H9 (cell line): ENCODE measurements around the gene KRCC1. TPM values are rescaled to one million over a fixed set of nuclear protein-coding genes. Genes with fewer than 3 reads are reported as not detected.

Experiments used
- DNase-seq: peaks from one replicate; pipeline ENCODE4 v3.0.0-alpha.2; 2017
- H2AFZ ChIP-seq: one replicate; pipeline ENCODE4 v1.6.1; 2013; ENCODE audit warnings: mild to moderate bottlenecking, low read length, control low read depth, moderate library complexity
- H2AK5ac ChIP-seq: 2 replicates; pipeline ENCODE4 v1.6.1; 2013; ENCODE audit warnings: low read length, control low read depth, mixed read lengths; ENCODE audit not compliant: insufficient read length
- H2BK120ac ChIP-seq: one replicate; pipeline ENCODE4 v1.6.1; 2013; ENCODE audit warnings: low read depth, mild to moderate bottlenecking, low read length, control low read depth, inconsistent platforms; ENCODE audit not compliant: poor library complexity, severe bottlenecking
- H2BK12ac ChIP-seq: 2 replicates; pipeline ENCODE4 v1.6.1; 2013; ENCODE audit warnings: low read length, control low read depth, mixed read lengths, low read depth; ENCODE audit not compliant: insufficient read length
- H2BK15ac ChIP-seq: 2 replicates; pipeline ENCODE4 v1.6.1; 2013; ENCODE audit warnings: low read depth, low read length, control low read depth
- H2BK20ac ChIP-seq: one replicate; pipeline ENCODE4 v1.6.1; 2013; ENCODE audit warnings: low read depth, mild to moderate bottlenecking, low read length, control low read depth, inconsistent platforms; ENCODE audit not compliant: poor library complexity, severe bottlenecking
- H2BK5ac ChIP-seq: 2 replicates; pipeline ENCODE4 v1.6.1; 2013; ENCODE audit warnings: low read length, control low read depth, mixed read lengths; ENCODE audit not compliant: insufficient read length
- H3K14ac ChIP-seq: 2 replicates; pipeline ENCODE4 v1.6.1; 2013; ENCODE audit warnings: low read length, control low read depth; ENCODE audit not compliant: insufficient read depth
- H3K18ac ChIP-seq: 2 replicates; pipeline ENCODE4 v1.6.1; 2013; ENCODE audit warnings: low read depth, mild to moderate bottlenecking, mixed read lengths, low read length, control low read depth; ENCODE audit not compliant: insufficient read length
- H3K23ac ChIP-seq: 2 replicates; pipeline ENCODE4 v1.6.1; 2013; ENCODE audit warnings: low read length, control low read depth, mixed read lengths, low read depth; ENCODE audit not compliant: insufficient read length
- H3K23me2 ChIP-seq: 2 replicates; pipeline ENCODE4 v1.6.1; 2013; ENCODE audit warnings: low read depth, mild to moderate bottlenecking, mixed read lengths, low read length, control low read depth; ENCODE audit not compliant: insufficient read length, poor library complexity, severe bottlenecking
- H3K27ac ChIP-seq: 2 replicates; pipeline ENCODE4 v1.5.1; 2013; ENCODE audit warnings: low read length, control low read depth, mixed read lengths, low read depth; ENCODE audit not compliant: insufficient read length
- H3K27me3 ChIP-seq: 2 replicates; pipeline ENCODE4 v1.6.1; 2013; ENCODE audit warnings: low read length, control low read depth, inconsistent platforms; ENCODE audit not compliant: insufficient read depth
- H3K4ac ChIP-seq: 2 replicates; pipeline ENCODE4 v1.6.1; 2013; ENCODE audit warnings: low read depth, mild to moderate bottlenecking, control low read depth, inconsistent platforms, low read length, moderate library complexity
- H3K4me1 ChIP-seq: 2 replicates; pipeline ENCODE4 v1.6.1; 2013; ENCODE audit warnings: low read length, control low read depth, inconsistent platforms; ENCODE audit not compliant: insufficient read depth
- H3K4me2 ChIP-seq: 2 replicates; pipeline ENCODE4 v1.6.1; 2013; ENCODE audit warnings: low read length, control low read depth, mixed read lengths; ENCODE audit not compliant: insufficient read length, insufficient read depth
- H3K56ac ChIP-seq: 2 replicates; pipeline ENCODE4 v1.6.1; 2013; ENCODE audit warnings: low read depth, mild to moderate bottlenecking, mixed read lengths, low read length, control low read depth; ENCODE audit not compliant: insufficient read length
- H3K79me1 ChIP-seq: 2 replicates; pipeline ENCODE4 v1.6.1; 2013; ENCODE audit warnings: low read depth, mild to moderate bottlenecking, moderate library complexity, low read length, control low read depth, inconsistent platforms; ENCODE audit not compliant: insufficient read depth, poor library complexity, severe bottlenecking
- H3K79me2 ChIP-seq: 2 replicates; pipeline ENCODE4 v1.6.1; 2013; ENCODE audit warnings: low read length, control low read depth, inconsistent platforms; ENCODE audit not compliant: insufficient read depth
- H3K9ac ChIP-seq: 2 replicates; pipeline ENCODE4 v1.6.1; 2013; ENCODE audit warnings: low read length, control low read depth, mixed read lengths; ENCODE audit not compliant: insufficient read length; ENCODE audit errors: extremely low read depth
- H3K9me3 ChIP-seq: one replicate; pipeline ENCODE4 v1.6.1; 2013; ENCODE audit warnings: low read depth, low read length, inconsistent platforms; ENCODE audit not compliant: control insufficient read depth
- H3T11ph ChIP-seq: one replicate; pipeline ENCODE4 v1.6.1; 2013; ENCODE audit warnings: mild to moderate bottlenecking, low read length, control low read depth, inconsistent platforms
- H4K20me1 ChIP-seq: one replicate; pipeline ENCODE4 v1.6.1; 2013; ENCODE audit not compliant: control insufficient read depth, insufficient read length, insufficient read depth
- H4K5ac ChIP-seq: 2 replicates; pipeline ENCODE4 v1.6.1; 2013; ENCODE audit warnings: low read depth, mild to moderate bottlenecking, mixed read lengths, low read length, control low read depth; ENCODE audit not compliant: insufficient read length
- H4K8ac ChIP-seq: replicated peaks from 2 replicates; pipeline ENCODE4 v1.6.1; 2013; ENCODE audit warnings: low read length, control low read depth, mixed read lengths, low read depth; ENCODE audit not compliant: insufficient read length
- H4K91ac ChIP-seq: 2 replicates; pipeline ENCODE4 v1.6.1; 2013; ENCODE audit warnings: low read depth, mild to moderate bottlenecking, moderate library complexity, mixed read lengths, low read length, control low read depth; ENCODE audit not compliant: insufficient read length
- H3K27ac Mint-ChIP-seq, 3 experiments: 2 replicates in 2 of 3; 3 replicates in 1 of 3; pipeline ENCODE4 v1.8.0; 2020 to 2021; ENCODE audit warnings: mixed read lengths in 3 of 3, mild to moderate bottlenecking in 1 of 3, moderate library complexity in 1 of 3
- H3K27me3 Mint-ChIP-seq: 2 replicates; pipeline ENCODE4 v1.8.0; 2021; ENCODE audit warnings: low read depth, mild to moderate bottlenecking, moderate library complexity, mixed read lengths
- H3K36me3 Mint-ChIP-seq, 3 experiments: 2 replicates in 2 of 3; 3 replicates in 1 of 3; pipeline ENCODE4 v1.8.0; 2020 to 2021; ENCODE audit warnings: low read depth in 3 of 3, mixed read lengths in 3 of 3; ENCODE audit not compliant: insufficient read depth in 1 of 3
- H3K4me1 Mint-ChIP-seq, 2 experiments: 2 replicates each; pipeline ENCODE4 v1.8.0; 2020; ENCODE audit warnings: mixed read lengths in 2 of 2
- H3K4me3 Mint-ChIP-seq, 2 experiments: 2 replicates in 1 of 2; 3 replicates in 1 of 2; pipeline ENCODE4 v1.8.0; 2020 to 2021; ENCODE audit warnings: mild to moderate bottlenecking in 2 of 2, mixed read lengths in 2 of 2, moderate library complexity in 1 of 2
- H3K9me3 Mint-ChIP-seq, 2 experiments: 2 replicates in 1 of 2; 3 replicates in 1 of 2; pipeline ENCODE4 v1.8.0; 2020; ENCODE audit warnings: mild to moderate bottlenecking in 2 of 2, mixed read lengths in 2 of 2, moderate library complexity in 1 of 2
- WGBS: extraction: QIAGEN DNeasy Blood & Tissue Kit; methylation state at CpG from one replicate; pipeline ENCODE4 v1.1.7; 2013; ENCODE audit warnings: missing lambda C conversion rate, low lambda C conversion rate, mixed read lengths; ENCODE audit not compliant: insufficient read length; ENCODE audit errors: extremely low coverage; 5-methylcytosine and 5-hydroxymethylcytosine counted together
- total RNA-seq: library from RNA; stranded (reverse); gene quantifications from 2 replicates; pipeline ENCODE4 v1.2.1, GENCODE V29; 2021
- TF ChIP-seq, protein P1 (sequence below): fragments of 200-600 bp; sonication (generic); conservative IDR thresholded peaks from 3 replicates; pipeline ENCODE4 v1.8.0; 2021; ENCODE audit warnings: antibody characterized with exemption, mild to moderate bottlenecking

Gene KRCC1
- total RNA-seq, 1 experiment from 2014 or later = 8.2 TPM

DNA sequence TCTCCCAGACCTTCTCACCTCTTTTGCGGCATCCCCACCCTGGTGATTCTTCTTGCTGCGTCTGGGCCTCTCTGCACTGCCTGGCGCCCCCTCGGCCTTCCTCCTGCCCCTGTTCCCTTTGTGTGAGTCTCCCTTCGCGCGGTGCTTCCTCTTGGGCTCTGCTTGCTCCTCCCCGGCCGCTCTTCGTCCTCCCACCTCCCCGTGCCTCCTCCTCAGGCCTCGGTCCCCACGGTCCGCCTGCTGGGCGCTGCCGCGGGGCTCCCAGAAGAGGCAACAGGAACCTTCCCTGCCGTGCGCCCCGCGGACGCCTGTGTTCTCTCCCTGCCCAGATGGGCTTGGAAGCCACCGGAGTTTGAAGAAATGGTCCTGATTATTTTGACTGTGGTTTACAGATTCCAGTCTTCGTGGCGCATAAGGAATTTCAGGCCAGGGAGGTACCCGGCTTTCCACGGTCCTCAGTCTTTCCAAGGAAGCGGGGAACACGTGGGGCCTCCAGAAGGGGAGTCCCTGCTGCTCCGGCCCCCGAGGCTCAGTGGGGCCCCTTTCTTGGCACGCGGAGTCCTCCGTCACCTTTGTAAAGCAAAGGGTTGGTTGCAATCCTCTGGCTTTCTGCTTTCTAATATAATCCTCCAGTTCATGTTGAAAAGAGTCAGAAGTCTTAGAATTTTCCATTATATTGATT is 52.4 kb downstream of the KRCC1 start:
- peaks cover 21 to 28% of the 10 kb centered on the region in 2 experiments for H3K4me1 Mint-ChIP-seq
- Histone ChIP-seq H4K8ac (no peak overlapping the region), H3K79me1 (no peaks in the 10 kb centered on the region), H3K4me2 (no peak overlapping the region), H3K23me2 (no peaks in the 10 kb centered on the region), H3K79me2 (no peaks in the 10 kb centered on the region), H3K18ac (peak overlapping the region; percentile 39), H2BK12ac (no peak overlapping the region), H3K27ac (no peak overlapping the region), H3K9ac (no peak overlapping the region), H2BK120ac (peak overlapping the region; percentile 74), H3K56ac (no peak overlapping the region), H3K4me1 (no peaks in the 10 kb centered on the region), H4K91ac (no peak overlapping the region), H3K27me3 (no peaks in the 10 kb centered on the region), H2BK15ac (no peak overlapping the region), H3T11ph (no peak overlapping the region), H2BK20ac (no peak overlapping the region), H3K9me3 (no peaks in the 10 kb centered on the region), H2BK5ac (no peak overlapping the region), H3K14ac (peak overlapping the region; percentile 76; the same call in 1 of the 2 replicates), H2AFZ (no peak overlapping the region), H2AK5ac (no peak overlapping the region), H3K4ac (no peak overlapping the region), H4K5ac (no peak overlapping the region), H4K20me1 (no peaks in the 10 kb centered on the region), H3K23ac (no peak overlapping the region)
- no peaks in the 10 kb centered on the region for H3K9me3 Mint-ChIP-seq
- TF ChIP-seq, protein P1, sequence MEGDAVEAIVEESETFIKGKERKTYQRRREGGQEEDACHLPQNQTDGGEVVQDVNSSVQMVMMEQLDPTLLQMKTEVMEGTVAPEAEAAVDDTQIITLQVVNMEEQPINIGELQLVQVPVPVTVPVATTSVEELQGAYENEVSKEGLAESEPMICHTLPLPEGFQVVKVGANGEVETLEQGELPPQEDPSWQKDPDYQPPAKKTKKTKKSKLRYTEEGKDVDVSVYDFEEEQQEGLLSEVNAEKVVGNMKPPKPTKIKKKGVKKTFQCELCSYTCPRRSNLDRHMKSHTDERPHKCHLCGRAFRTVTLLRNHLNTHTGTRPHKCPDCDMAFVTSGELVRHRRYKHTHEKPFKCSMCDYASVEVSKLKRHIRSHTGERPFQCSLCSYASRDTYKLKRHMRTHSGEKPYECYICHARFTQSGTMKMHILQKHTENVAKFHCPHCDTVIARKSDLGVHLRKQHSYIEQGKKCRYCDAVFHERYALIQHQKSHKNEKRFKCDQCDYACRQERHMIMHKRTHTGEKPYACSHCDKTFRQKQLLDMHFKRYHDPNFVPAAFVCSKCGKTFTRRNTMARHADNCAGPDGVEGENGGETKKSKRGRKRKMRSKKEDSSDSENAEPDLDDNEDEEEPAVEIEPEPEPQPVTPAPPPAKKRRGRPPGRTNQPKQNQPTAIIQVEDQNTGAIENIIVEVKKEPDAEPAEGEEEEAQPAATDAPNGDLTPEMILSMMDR = no peak
- H3K36me3 Mint-ChIP-seq = no peaks in the 10 kb centered on the region; a peak in 1 of 7 replicates
- peak; percentile 72 for DNase-seq
- no CpG with 5 or more reads among the region's 34 CpGs for WGBS
- H3K27me3 Mint-ChIP-seq = no peaks in the 10 kb centered on the region
- peak overlapping the region; percentile 11 to 52 (median 30); a peak in 4 of 7 replicates for H3K27ac Mint-ChIP-seq
- H3K4me3 Mint-ChIP-seq = peak overlapping the region in 1 of 2 experiments; percentile 9; a peak in 1 of 5 replicates
